Panc1 (cell line): ENCODE measurements around the gene CD44. TPM values are rescaled to one million over a fixed set of nuclear protein-coding genes. Genes with fewer than 3 reads are reported as not detected.

Source experiments
- ATAC-seq: fragments of 200-7000 bp; cut with Tn5 transposase; 2 replicates; pipeline ENCODE4 v1.9.1; 2020; ENCODE audit warnings: mild to moderate bottlenecking, moderate library complexity
- BruUV-seq: library from RNA; stranded (reverse); fragments of 400-500 nt; replicated peaks from 2 replicates; lab custom pipeline; 2021; lab: Mats Ljungman, UMichigan
- CTCF ChIA-PET: fragments of 300-600 bp; sonication (Branson Sonifier 250); formaldehyde crosslinking; loops from one replicate; lab custom pipeline; 2022; ENCODE audit warnings: antibody characterized with exemption; lab: Charles Lee
- POLR2A ChIA-PET: fragments of 300-600 bp; sonication (Branson Sonifier 250); formaldehyde crosslinking; loops from one replicate; lab custom pipeline; 2022; ENCODE audit warnings: antibody characterized with exemption; lab: Charles Lee
- DNase-seq: peaks from one replicate; pipeline ENCODE4 v3.0.0-alpha.2; 2010; ENCODE audit warnings: low read depth, low spot score
- H3K27ac ChIP-seq: 2 replicates; pipeline ENCODE4 v1.5.1; 2011; ENCODE audit warnings: mild to moderate bottlenecking, low read length, inconsistent platforms
- H3K27me3 ChIP-seq: fragments of 200-500 bp; sonication (Bioruptor generic); 2 replicates; pipeline ENCODE4 v1.6.0; 2014; ENCODE audit warnings: low read length, inconsistent platforms; ENCODE audit not compliant: control insufficient read depth, insufficient read depth
- H3K36me3 ChIP-seq: fragments of 200-500 bp; sonication (Bioruptor generic); 2 replicates; pipeline ENCODE4 v1.5.1; 2014; ENCODE audit warnings: inconsistent platforms, mild to moderate bottlenecking, low read length, moderate library complexity; ENCODE audit not compliant: control insufficient read depth, insufficient read depth
- H3K4me1 ChIP-seq: 2 replicates; pipeline ENCODE4 v1.5.1; 2011; ENCODE audit warnings: inconsistent platforms, mild to moderate bottlenecking, low read length, moderate library complexity; ENCODE audit not compliant: control insufficient read depth, insufficient read depth
- H3K4me3 ChIP-seq, 2 experiments: 2 replicates each; pipeline ENCODE4 v1.5.1; 2011 to 2012; ENCODE audit warnings: low read depth in 2 of 2, low read length in 2 of 2, mild to moderate bottlenecking in 2 of 2, inconsistent platforms in 1 of 2, moderate library complexity in 1 of 2
- H3K9me3 ChIP-seq: fragments of 200-500 bp; sonication (Bioruptor generic); 2 replicates; pipeline ENCODE4 v1.5.1; 2014; ENCODE audit warnings: low read depth, mild to moderate bottlenecking, inconsistent platforms, low read length, moderate library complexity; ENCODE audit not compliant: control insufficient read depth, insufficient read depth
- POLR2AphosphoS5 ChIP-seq: IDR thresholded peaks from 2 replicates; pipeline ENCODE4 v1.6.1; 2012; ENCODE audit warnings: mild to moderate bottlenecking, low read depth, low read length, moderate library complexity
- SIN3A ChIP-seq: IDR thresholded peaks from 2 replicates; pipeline ENCODE4 v1.6.1; 2012; ENCODE audit warnings: low read depth, mild to moderate bottlenecking, low read length, moderate library complexity, borderline replicate concordance; ENCODE audit not compliant: insufficient read depth
- TCF7L2 ChIP-seq: IDR thresholded peaks from 2 replicates; pipeline ENCODE4 v1.6.1; 2011; ENCODE audit warnings: mild to moderate bottlenecking, low read depth, low read length, inconsistent platforms
- in situ Hi-C: cut with HindIII; loops from 2 replicates; pipeline ENCODE4 v1.10.0; 2016; ENCODE audit warnings: low sequenced_read_pairs, low pct_unique_long_range_greater_than_20kb
- intact Hi-C: fragments of 100-400 bp; cut with micrococcal nuclease; formaldehyde crosslinking; loops from one replicate; pipeline ENCODE4 v1.10.0; 2022; ENCODE audit not compliant: unreplicated experiment
- total RNA-seq: library from RNA; stranded (reverse); gene quantifications from one replicate; pipeline ENCODE4 v1.2.1, GENCODE V29; 2021; ENCODE audit not compliant: unreplicated experiment
- TF ChIP-seq, protein P1 (sequence below): fragments of 450-650 bp; IDR thresholded peaks from 2 replicates; pipeline ENCODE4 v1.5.1; 2017; ENCODE audit warnings: mild to moderate bottlenecking
- TF ChIP-seq, protein P2 (sequence below), 2 experiments: IDR thresholded peaks; 2 replicates each; pipeline ENCODE4 v1.6.1; 2011 to 2012; ENCODE audit warnings: low read depth in 2 of 2, control low read depth in 1 of 2, low read length in 1 of 2, mild to moderate bottlenecking in 1 of 2, moderate library complexity in 1 of 2; ENCODE audit not compliant: insufficient read depth in 1 of 2

CD44 gene
- total RNA-seq, 1 experiment from 2014 or later: 1,819 TPM

DNA sequence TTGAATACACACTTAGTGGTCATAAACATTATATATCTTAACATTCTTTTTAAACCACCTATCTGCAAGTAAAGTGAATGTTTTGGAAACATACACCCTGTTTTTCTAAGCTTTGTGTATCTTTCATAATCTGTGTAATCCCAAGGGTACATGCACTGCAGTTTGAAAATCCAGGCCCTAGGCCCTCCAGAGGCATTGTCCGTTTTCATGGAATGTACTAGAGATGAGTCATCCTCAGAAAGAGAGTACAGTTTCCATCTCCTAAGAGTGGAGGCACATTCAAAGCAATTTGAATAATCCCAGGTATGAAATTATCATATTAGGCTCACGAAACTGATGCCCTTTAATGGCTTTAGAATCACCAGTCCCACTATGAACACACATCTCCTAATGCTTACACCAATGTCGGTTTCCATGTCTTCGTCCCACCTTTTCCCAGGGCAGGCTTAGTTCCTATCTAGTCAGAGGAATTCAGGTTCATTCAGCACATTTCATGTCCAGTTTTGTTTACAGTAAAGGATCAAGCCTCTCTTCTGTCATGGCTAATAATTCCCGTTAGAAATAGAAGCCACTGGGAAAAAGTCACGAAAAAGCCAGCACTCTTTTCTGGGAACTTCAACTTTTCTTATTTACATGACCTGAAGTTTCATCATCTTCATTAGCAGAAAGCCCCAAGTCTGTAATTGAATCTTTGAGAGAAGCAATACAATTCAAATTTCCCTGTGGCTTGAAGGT lies 39.5 kb upstream of the CD44 start:
- ATAC-seq (peak; percentile 79), DNase-seq (no peak)
- no TSS peak for BruUV-seq
- peak overlapping the region; percentile 88 for H3K27ac ChIP-seq
- H3K36me3 ChIP-seq: no peaks in the 10 kb centered on the region
- no peak overlapping the region for H3K4me3 ChIP-seq
- in situ Hi-C loops: no loop called here
- no peaks in the 10 kb centered on the region for H3K27me3 ChIP-seq
- intact Hi-C loops: no loop called here
- ChIA-PET POLR2A (interaction anchor here (0.7 kb wide), 1 partner anchor 59 kb away, joined by 10 read pairs; no protein-coding TSS in a partner anchor), CTCF (no interaction called here)
- TF ChIP-seq TCF7L2 (no peak), SIN3A (no peak), POLR2AphosphoS5 (no peak)
- TF ChIP-seq, protein P1, sequence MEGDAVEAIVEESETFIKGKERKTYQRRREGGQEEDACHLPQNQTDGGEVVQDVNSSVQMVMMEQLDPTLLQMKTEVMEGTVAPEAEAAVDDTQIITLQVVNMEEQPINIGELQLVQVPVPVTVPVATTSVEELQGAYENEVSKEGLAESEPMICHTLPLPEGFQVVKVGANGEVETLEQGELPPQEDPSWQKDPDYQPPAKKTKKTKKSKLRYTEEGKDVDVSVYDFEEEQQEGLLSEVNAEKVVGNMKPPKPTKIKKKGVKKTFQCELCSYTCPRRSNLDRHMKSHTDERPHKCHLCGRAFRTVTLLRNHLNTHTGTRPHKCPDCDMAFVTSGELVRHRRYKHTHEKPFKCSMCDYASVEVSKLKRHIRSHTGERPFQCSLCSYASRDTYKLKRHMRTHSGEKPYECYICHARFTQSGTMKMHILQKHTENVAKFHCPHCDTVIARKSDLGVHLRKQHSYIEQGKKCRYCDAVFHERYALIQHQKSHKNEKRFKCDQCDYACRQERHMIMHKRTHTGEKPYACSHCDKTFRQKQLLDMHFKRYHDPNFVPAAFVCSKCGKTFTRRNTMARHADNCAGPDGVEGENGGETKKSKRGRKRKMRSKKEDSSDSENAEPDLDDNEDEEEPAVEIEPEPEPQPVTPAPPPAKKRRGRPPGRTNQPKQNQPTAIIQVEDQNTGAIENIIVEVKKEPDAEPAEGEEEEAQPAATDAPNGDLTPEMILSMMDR: no peak
- TF ChIP-seq, protein P2, sequence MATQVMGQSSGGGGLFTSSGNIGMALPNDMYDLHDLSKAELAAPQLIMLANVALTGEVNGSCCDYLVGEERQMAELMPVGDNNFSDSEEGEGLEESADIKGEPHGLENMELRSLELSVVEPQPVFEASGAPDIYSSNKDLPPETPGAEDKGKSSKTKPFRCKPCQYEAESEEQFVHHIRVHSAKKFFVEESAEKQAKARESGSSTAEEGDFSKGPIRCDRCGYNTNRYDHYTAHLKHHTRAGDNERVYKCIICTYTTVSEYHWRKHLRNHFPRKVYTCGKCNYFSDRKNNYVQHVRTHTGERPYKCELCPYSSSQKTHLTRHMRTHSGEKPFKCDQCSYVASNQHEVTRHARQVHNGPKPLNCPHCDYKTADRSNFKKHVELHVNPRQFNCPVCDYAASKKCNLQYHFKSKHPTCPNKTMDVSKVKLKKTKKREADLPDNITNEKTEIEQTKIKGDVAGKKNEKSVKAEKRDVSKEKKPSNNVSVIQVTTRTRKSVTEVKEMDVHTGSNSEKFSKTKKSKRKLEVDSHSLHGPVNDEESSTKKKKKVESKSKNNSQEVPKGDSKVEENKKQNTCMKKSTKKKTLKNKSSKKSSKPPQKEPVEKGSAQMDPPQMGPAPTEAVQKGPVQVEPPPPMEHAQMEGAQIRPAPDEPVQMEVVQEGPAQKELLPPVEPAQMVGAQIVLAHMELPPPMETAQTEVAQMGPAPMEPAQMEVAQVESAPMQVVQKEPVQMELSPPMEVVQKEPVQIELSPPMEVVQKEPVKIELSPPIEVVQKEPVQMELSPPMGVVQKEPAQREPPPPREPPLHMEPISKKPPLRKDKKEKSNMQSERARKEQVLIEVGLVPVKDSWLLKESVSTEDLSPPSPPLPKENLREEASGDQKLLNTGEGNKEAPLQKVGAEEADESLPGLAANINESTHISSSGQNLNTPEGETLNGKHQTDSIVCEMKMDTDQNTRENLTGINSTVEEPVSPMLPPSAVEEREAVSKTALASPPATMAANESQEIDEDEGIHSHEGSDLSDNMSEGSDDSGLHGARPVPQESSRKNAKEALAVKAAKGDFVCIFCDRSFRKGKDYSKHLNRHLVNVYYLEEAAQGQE (IDR thresholded peaks at IDR 0.05; ENCODE audit: insufficient read depth in 1 of 2, low read depth in 2 of 2, low read length in 1 of 2): no peak
- H3K9me3 ChIP-seq: no peaks in the 10 kb centered on the region
- peaks cover 27% of the 10 kb centered on the region for H3K4me1 ChIP-seq

DNA sequence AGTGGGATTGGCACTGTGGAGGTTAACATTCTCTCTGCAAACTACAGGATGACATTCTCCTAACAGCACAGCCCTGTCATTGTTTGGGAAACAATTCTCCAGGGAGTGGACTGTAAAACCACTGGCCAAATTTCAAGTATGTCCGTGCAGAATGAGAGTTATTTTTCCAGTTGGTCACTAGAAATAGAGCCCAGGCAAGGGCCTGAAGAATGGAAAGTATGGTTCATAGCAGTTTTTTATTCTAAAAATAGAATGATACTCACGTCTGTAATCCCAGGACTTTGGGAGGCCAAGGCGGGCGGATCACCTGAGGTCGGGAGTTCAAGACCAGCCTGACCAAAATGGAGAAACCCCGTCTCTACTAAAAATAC lies 39.0 kb upstream of the CD44 start:
- no peaks in the 10 kb centered on the region for H3K27me3 ChIP-seq
- no peaks in the 10 kb centered on the region for H3K36me3 ChIP-seq
- peak; percentile 57 for ATAC-seq
- intact Hi-C loops (no loop called here), in situ Hi-C loops (no loop called here)
- H3K27ac ChIP-seq: peak overlapping the region; percentile 88
- TF ChIP-seq TCF7L2: no peak
- TF ChIP-seq, protein P1: no peak
- TF ChIP-seq, protein P2 (IDR thresholded peaks at IDR 0.05; ENCODE audit: insufficient read depth in 1 of 2, low read depth in 2 of 2, low read length in 1 of 2): no peak
- no peak for TF ChIP-seq SIN3A
- no peak for TF ChIP-seq POLR2AphosphoS5
- CTCF ChIA-PET: interaction anchor here (0.6 kb wide), 2 partner anchors 139 to 1159 kb away, joined by 4 to 5 read pairs; no protein-coding TSS in a partner anchor
- no TSS peak for BruUV-seq
- POLR2A ChIA-PET: interaction anchor here (0.7 kb wide), 1 partner anchor 59 kb away, joined by 10 read pairs; no protein-coding TSS in a partner anchor
- H3K4me1 ChIP-seq: peaks cover 27% of the 10 kb centered on the region
- no peak overlapping the region for H3K4me3 ChIP-seq
- H3K9me3 ChIP-seq: no peaks in the 10 kb centered on the region
- DNase-seq: no peak
